Activated T-helper 2 cell treated with anti-CD3 and anti-CD28 coated beads, Interferon-gamma antibody, Interleukin-2, Interleukin-4, amounts not matched to agents 10 μg/mL and 5 μg/mL and 100 μg/mL, durations not matched to agents 14 hours and 24 hours and 36 hours (primary cell): Measurements from ENCODE around the gene GAS2L1. TPM values are rescaled to one million over a fixed set of nuclear protein-coding genes. Genes with fewer than 3 reads are reported as not detected.

Experiments used
- DNase-seq: peaks from one replicate; pipeline ENCODE4 v3.0.0; 2021; ENCODE audit warnings: low spot score
- H3K27ac Mint-ChIP-seq: one replicate; pipeline ENCODE4 v1.8.0; 2021; ENCODE audit warnings: mixed read lengths
- H3K27me3 Mint-ChIP-seq: one replicate; pipeline ENCODE4 v1.8.0; 2021; ENCODE audit warnings: low read depth, mixed read lengths
- H3K36me3 Mint-ChIP-seq: one replicate; pipeline ENCODE4 v1.8.0; 2021; ENCODE audit warnings: low read depth, mixed read lengths
- H3K4me1 Mint-ChIP-seq: one replicate; pipeline ENCODE4 v1.8.0; 2021; ENCODE audit warnings: low read depth, mixed read lengths
- H3K4me3 Mint-ChIP-seq: one replicate; pipeline ENCODE4 v1.8.0; 2021; ENCODE audit warnings: low read depth, mild to moderate bottlenecking, moderate library complexity, mixed read lengths
- H3K9me3 Mint-ChIP-seq: one replicate; pipeline ENCODE4 v1.8.0; 2021; ENCODE audit warnings: mixed read lengths
- intact Hi-C: fragments of 100-400 bp; cut with micrococcal nuclease; formaldehyde crosslinking; loops from one replicate; pipeline ENCODE4 v1.15.1; 2023
- total RNA-seq: library from RNA; stranded (reverse); gene quantifications from 2 replicates; pipeline ENCODE4 v1.2.3, GENCODE V29; 2022

The GAS2L1 gene
- total RNA-seq = 3.0 and 3.4 TPM in 2 replicates

DNA sequence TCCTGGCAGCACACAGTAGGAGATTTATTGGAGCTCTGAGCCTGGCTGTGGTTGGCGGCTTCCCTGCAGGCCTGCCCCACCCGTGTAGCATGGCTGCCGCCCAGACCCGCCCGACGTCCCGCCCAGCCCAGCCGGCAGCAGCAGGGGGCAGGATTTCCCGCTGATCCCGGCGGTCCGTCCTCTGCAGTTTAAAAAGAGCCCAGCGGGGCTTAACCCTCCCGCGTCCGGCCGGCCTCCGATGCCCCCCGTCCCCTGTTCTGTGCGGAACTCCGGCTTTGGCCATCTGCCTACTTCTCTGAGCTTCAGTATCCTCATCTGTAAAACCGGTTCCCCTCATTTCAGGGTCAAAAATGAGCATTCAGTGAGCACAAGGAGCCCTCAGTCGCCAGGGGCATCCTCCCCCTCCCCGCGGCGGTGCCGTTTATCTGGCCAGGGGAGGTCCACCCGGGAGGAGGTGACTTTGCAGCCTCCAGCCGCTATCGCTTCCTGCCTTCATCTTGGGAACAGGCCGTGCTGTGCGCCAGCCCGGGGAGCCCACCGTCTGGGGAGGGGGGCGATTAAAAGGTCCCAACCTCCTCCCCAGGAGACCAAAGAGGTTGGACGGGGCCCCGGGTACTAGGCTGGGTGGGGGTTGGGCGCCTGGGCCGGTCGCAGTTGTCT lies at the start of gene GAS2L1:
GAS2L1 (plus strand) TSS at position 476 of the 660 bp plus-strand sequence. CDS start 1,456 bp downstream, outside the sequence.
- peak within 1 kb of the TSS; percentile 12 for H3K27ac Mint-ChIP-seq
- peaks cover 2% of the 10 kb centered on the region for H3K36me3 Mint-ChIP-seq
- intact Hi-C loops = no loop called here

DNA sequence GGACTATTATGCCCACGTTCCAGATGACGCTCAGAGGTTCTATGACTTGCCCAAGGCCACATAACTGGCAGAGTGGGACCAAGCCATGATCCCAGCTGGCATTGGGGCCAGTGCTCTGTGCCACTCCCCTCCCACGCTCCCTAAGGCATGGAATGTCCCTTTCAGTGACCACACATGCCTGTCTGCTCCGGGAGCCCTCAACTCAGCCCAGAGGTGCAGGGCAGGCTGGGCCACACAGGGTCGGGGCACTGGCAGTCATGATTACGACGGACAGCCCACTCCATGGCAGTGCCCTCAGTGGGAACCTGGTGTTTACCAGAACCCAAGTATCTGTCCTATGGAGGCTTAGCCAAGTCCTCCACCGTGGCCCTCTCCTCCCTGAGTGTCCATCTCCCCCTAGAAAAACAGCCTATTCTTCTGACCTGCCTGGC lies 48.7 kb upstream of the GAS2L1 start:
- no peak overlapping the region for H3K27ac Mint-ChIP-seq
- no peak for DNase-seq
- intact Hi-C loops = no loop called here
- H3K9me3 Mint-ChIP-seq = no peaks in the 10 kb centered on the region
- H3K4me1 Mint-ChIP-seq = peaks cover 6% of the 10 kb centered on the region
- no peaks in the 10 kb centered on the region for H3K36me3 Mint-ChIP-seq
- no peaks in the 10 kb centered on the region for H3K27me3 Mint-ChIP-seq
- H3K4me3 Mint-ChIP-seq = no peak overlapping the region

More for the DNA sequence above, at the start of gene GAS2L1:
- DNase-seq = peak; percentile 52
- Mint-ChIP-seq H3K9me3 (no peaks in the 10 kb centered on the region), H3K4me3 (peak within 1 kb of the TSS; percentile 79), H3K27me3 (peaks cover 6% of the 10 kb centered on the region), H3K4me1 (peaks cover 13% of the 10 kb centered on the region)

DNA sequence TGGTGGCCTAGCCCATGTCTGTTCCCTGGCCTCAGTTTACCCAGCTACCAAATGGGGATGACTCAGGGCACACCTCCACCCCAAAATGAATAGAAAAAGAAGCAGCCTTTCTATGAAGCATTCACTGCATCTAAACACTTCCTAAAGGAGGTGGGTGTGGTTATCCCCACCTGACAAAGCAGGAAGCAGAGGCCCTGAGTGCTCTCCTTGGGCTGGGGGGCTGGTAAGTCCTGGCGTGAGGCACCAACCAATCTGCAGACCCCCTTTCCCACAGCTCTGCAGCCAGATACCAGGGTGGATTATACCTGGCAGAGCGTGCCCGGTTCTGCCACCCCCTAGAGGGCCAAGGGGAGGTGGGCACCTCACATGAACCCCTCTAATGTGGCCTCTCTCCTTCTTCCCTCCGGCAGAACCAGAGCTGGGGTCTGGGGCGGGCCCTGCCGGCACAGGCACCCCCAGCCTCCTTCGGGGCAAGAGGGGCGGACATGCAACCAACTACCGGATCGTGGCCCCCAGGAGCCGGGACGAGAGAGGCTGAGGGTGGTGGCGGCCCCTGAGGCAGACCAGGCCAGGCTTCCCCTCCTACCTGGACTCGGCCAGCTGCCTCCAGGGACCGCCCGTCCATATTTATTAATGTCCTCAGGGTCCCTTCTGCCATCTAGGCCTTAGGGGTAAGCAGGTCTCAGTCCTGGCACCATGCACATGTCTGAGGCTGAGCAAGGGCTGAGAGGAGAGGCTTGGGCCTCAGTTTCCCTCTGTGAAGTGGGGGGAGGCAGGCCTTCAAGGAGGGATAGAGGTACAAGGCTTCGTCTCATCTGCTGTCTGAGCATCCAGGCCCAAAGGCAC lies 47.8 kb upstream of the GAS2L1 start:
- Mint-ChIP-seq H3K36me3 (no peaks in the 10 kb centered on the region), H3K4me3 (no peak overlapping the region), H3K9me3 (no peaks in the 10 kb centered on the region), H3K27me3 (no peaks in the 10 kb centered on the region), H3K4me1 (peaks cover 6% of the 10 kb centered on the region), H3K27ac (no peak overlapping the region)
- no peak for DNase-seq
- intact Hi-C loops = no loop called here

DNA sequence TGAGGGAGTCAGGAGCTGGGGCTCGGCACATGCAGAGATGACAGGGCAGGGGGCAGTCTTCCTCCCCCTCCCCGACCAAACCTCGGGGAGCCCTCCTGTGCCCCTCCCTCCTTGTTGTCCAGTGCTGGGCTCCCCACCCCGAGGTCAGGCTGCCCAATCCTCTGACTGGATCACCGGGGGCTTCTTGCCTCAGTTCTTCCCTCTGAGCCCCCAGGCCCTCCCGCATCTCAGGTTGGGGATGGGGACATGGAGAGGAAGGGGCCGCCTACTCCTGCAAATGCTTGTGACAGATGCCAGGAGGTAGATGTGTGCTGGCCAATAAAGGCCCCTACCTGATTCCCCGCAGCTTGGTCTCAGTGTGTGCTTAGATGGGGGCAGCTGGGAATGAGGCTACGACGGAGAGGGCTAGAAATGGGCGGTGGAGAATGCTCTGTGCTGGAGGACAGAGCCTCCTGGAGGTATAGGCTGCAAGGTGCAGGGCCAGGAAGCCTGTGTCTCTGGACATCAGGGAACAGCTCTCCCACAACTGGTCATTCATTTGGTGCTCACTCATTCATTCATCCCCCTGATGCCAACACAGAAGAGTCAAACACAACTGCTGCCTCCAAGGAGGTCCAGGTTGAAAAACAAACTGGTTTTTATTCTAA lies 47.1 kb upstream of the GAS2L1 start:
- Mint-ChIP-seq H3K27me3 (no peaks in the 10 kb centered on the region), H3K4me3 (no peak overlapping the region), H3K9me3 (no peaks in the 10 kb centered on the region), H3K36me3 (peaks cover 2% of the 10 kb centered on the region), H3K27ac (no peak overlapping the region), H3K4me1 (peaks cover 3% of the 10 kb centered on the region)
- intact Hi-C loops = no loop called here
- no peak for DNase-seq

DNA sequence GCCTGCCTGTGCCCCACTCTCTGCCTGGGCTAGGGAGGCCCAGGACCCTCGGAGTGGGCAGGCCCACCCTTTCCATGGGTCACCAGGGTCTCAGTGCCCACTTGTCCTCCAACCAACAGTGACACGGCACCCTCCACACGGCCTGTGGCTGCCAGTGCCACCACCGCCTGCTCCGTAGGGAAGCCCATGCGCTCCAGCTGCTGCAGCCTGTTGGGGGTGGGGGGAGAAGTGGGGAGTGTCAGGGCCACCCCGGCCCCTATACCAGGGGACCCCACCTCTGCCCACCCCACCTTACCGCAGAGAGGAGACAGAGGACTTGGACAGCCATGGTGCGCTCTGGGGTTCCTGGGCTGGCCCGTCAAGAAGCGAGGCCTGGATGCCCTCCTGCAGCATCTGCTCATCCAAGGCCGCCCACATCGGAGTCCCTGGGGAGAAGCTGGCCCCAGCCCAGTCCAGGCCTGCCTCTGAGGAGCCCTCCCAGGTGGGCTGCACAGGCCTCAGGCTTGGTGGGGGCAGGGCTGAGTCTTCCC lies 46.4 kb upstream of the GAS2L1 start:
- peaks cover 5% of the 10 kb centered on the region for H3K36me3 Mint-ChIP-seq
- intact Hi-C loops = loop anchor here (10.0 kb wide), 1 partner anchor 865 kb away; no protein-coding TSS in a partner anchor
- no peaks in the 10 kb centered on the region for H3K27me3 Mint-ChIP-seq
- H3K4me3 Mint-ChIP-seq = no peak overlapping the region
- H3K4me1 Mint-ChIP-seq = no peaks in the 10 kb centered on the region
- no peak for DNase-seq
- H3K27ac Mint-ChIP-seq = no peak overlapping the region
- no peaks in the 10 kb centered on the region for H3K9me3 Mint-ChIP-seq

DNA sequence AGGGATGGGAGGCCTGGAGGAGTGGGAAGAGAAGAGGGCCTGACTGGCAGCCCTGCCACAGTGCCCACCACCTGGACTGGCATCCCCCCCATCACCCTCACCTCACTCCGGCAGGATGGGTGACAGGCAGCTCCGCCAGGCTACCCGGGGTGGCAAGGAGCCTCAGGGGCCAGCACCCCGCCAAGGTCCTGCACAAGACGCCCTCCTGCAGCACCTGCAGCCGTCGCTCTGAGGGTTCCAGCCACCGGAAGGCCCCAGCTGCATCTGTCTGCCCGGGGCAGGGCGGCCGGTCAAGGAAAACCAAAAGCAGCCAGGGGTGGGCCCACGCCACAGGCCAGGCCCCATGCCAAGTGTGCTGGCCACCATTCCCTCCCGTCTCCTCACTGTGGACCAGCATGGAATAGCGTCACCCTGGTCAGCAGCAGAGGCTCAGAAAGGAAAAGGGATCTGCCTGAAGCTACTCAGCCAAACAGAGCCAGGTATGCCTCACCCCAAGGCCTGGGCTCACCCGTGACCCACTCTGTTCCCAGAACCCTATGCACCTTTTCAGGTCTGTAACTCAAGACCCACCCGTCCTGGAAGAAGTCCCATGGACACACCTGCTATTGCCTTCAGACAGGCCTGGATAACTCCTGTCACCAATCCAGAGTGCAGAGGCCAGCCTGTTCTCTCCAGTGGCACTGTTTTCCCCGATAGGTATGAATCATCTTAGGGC lies 45.7 kb upstream of the GAS2L1 start:
- Mint-ChIP-seq H3K4me1 (no peaks in the 10 kb centered on the region), H3K9me3 (no peaks in the 10 kb centered on the region), H3K36me3 (peaks cover 8% of the 10 kb centered on the region), H3K27me3 (no peaks in the 10 kb centered on the region), H3K4me3 (no peak overlapping the region), H3K27ac (no peak overlapping the region)
- intact Hi-C loops = loop anchor here (10.0 kb wide), 1 partner anchor 866 kb away; no protein-coding TSS in a partner anchor
- DNase-seq = no peak

DNA sequence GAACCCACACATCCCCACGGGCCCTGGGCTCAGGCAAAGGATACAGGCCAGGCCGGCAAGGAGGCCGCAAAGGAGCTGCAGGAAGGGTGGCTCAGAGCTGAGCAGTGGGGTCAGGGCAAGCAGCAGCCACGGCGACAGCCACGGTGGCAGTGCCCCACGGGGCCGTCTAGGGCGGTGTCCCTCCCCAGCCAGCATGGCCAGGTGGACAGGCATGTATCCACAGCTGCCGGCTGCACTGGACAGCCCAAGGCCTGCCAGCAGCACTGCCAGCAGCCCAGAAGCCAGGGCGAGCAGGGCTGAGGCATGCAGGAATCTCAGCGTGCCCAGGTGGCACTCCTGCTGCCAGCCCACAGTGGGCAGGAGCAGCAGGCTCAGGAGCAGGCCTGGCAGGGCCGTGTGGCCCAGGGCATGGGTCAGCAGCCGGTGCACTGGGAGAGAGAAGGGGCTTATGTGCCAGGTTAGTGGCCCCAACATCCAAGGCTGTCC lies 42.6 kb upstream of the GAS2L1 start:
- H3K4me3 Mint-ChIP-seq = no peak overlapping the region
- no peaks in the 10 kb centered on the region for H3K9me3 Mint-ChIP-seq
- H3K36me3 Mint-ChIP-seq = peaks cover 30% of the 10 kb centered on the region
- no peaks in the 10 kb centered on the region for H3K27me3 Mint-ChIP-seq
- H3K27ac Mint-ChIP-seq = no peak overlapping the region
- no peak for DNase-seq
- intact Hi-C loops = loop anchor here (10.0 kb wide), 1 partner anchor 869 kb away; no protein-coding TSS in a partner anchor
- peaks cover 10% of the 10 kb centered on the region for H3K4me1 Mint-ChIP-seq

DNA sequence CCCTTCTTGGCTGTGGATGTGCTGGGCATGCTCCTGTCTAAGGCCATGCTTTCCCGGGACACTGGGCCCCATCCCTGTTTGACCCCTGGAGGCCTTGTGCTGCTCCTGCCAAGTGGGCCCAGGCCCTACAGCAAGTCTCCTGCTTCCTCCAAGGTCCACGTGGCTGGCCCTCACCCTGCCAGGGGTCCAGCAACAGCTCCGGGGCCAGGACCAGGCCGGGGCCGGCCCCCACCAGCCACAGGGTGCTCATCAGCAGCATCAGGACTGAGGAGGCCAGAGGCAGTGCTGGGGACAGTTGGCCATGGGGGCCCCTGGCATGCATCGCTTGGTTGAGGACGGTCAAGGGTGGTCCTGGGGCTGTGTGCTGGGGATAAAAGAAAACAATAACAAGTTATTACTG lies 41.1 kb upstream of the GAS2L1 start:
- Mint-ChIP-seq H3K4me1 (peaks cover 15% of the 10 kb centered on the region), H3K27me3 (no peaks in the 10 kb centered on the region), H3K9me3 (no peaks in the 10 kb centered on the region), H3K4me3 (no peak overlapping the region), H3K27ac (no peak overlapping the region), H3K36me3 (peaks cover 44% of the 10 kb centered on the region)
- intact Hi-C loops = loop anchor here (5.0 to 10.0 kb wide), 2 partner anchors 468 to 871 kb away; no protein-coding TSS in a partner anchor
- no peak for DNase-seq

DNA sequence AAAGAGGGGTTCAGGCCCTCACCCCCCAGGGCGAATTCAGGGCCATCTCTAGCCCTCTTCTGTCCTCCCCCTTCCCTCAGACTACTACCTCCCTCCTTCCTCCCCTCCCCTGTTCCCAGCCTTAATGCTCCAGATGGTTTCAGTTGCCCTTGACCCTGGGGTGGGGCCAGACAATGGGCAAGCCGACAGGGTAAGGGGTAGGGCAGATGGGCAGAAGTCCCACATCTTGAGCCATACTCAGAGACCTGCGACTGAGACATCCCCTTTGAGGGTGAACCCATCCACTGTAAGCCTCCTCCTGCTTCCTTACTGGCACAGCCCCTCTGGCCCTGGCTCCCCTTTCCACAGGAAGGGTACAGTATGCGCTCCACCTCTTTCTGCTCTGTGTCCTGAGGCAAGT lies 40.5 kb upstream of the GAS2L1 start:
- H3K4me1 Mint-ChIP-seq = peaks cover 21% of the 10 kb centered on the region
- no peaks in the 10 kb centered on the region for H3K27me3 Mint-ChIP-seq
- intact Hi-C loops = loop anchor here (5.0 to 10.0 kb wide), 2 partner anchors 469 to 871 kb away; no protein-coding TSS in a partner anchor
- H3K27ac Mint-ChIP-seq = peak overlapping the region; percentile 94
- H3K36me3 Mint-ChIP-seq = peaks cover 51% of the 10 kb centered on the region
- peak overlapping the region; percentile 86 for H3K4me3 Mint-ChIP-seq
- no peak for DNase-seq
- no peaks in the 10 kb centered on the region for H3K9me3 Mint-ChIP-seq

DNA sequence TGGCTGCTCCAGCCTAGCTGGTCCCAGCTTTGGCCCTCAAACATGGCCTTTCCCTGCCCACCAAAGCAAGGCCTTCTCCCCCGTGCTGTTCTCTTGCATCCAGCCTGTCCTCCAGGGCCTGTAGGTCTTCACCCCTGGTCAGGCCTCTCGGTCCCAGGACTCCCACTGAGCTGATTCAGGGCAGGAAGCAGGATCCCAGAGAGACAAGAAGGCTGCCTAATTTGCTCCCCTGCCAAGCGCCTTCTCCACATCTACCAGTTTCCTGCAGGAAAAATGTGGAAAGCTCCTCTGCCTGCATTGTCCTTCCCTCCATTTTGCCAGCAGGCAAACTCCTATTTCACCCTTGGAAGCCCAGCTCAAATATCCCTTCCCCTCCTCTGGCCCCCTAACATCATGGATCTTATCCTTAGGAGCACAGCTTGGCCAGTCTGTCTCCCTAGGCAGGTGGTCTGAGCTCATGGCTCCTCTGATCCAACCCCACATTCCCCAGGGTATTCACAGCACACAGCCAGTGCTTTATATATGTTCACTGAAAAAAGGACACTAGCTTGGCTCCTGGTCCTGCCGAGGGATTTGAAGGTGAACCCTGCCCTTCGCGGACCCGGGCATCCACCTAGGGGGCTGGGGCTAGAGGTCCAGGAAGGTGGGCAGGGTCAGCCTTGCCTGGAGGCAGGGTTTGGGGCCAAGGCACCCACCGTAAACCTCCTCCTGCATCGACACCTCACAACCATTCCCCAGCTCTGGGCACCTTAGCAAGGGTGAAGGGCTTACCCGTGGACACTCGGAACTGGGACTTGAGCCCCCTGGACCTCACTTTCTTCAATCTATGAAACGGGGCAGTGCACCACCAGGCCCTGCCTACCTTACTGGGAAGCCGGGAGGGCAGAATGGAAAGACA lies 39.6 kb upstream of the GAS2L1 start:
- H3K36me3 Mint-ChIP-seq = peaks cover 59% of the 10 kb centered on the region
- no peaks in the 10 kb centered on the region for H3K9me3 Mint-ChIP-seq
- DNase-seq = no peak

DNA sequence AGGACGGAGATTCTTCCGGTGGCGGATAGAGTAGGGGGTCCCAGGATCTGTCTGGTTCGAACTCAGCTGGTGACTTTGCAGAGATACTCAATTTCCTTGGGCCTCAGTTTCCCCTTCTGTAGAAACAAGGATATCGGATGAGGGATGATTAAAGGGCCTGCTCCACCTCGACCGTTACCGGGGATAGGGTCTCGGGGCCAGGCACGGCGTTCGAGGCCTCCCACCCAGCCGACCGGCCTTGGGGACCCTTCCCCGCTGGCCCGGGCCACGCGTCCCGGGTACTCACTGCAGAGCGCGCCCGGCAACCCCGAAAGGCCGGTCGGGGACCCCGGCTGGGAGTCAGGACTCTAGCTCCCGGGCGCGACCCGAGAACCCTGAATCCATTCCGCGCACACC lies 39.0 kb upstream of the GAS2L1 start:
- intact Hi-C loops = loop anchor here (5.0 to 10.0 kb wide), 2 partner anchors 470 to 873 kb away; no protein-coding TSS in a partner anchor
- DNase-seq = no peak
- no peaks in the 10 kb centered on the region for H3K9me3 Mint-ChIP-seq
- H3K4me3 Mint-ChIP-seq = peak overlapping the region; percentile 86
- H3K27me3 Mint-ChIP-seq = no peaks in the 10 kb centered on the region
- peaks cover 65% of the 10 kb centered on the region for H3K36me3 Mint-ChIP-seq
- peak overlapping the region; percentile 94 for H3K27ac Mint-ChIP-seq
- peaks cover 33% of the 10 kb centered on the region for H3K4me1 Mint-ChIP-seq

More for the DNA sequence above, 39.6 kb upstream of the GAS2L1 start:
- Mint-ChIP-seq H3K4me3 (peak overlapping the region; percentile 86), H3K4me1 (peaks cover 27% of the 10 kb centered on the region), H3K27me3 (no peaks in the 10 kb centered on the region), H3K27ac (peak overlapping the region; percentile 94)
- intact Hi-C loops = loop anchor here (5.0 to 10.0 kb wide), 2 partner anchors 470 to 872 kb away; no protein-coding TSS in a partner anchor
